CD4-positive, alpha-beta memory T cell (primary cell): ENCODE results near the gene NECAB2. TPM values are rescaled to one million over a fixed set of nuclear protein-coding genes. Genes with fewer than 3 reads are reported as not detected.

Source experiments
- CTCF ChIA-PET: fragments of 350-600 bp; sonication (Branson Sonifier 250); formaldehyde crosslinking; loops from one replicate; lab custom pipeline; 2021; ENCODE audit warnings: inconsistent platforms; ENCODE audit not compliant: partially characterized antibody; lab: Charles Lee
- POLR2A ChIA-PET: fragments of 350-600 bp; sonication (Branson Sonifier 250); formaldehyde crosslinking; loops from one replicate; lab custom pipeline; 2021; ENCODE audit not compliant: partially characterized antibody; lab: Charles Lee
- DNase-seq, 5 donors: peaks; one replicate each; pipeline versions ENCODE4 v3.0.0 to v3.0.0-alpha.2; 2020 to 2022; ENCODE audit warnings: mixed read lengths in 1 of 5
- H3K27ac ChIP-seq: one replicate; pipeline ENCODE4 v1.7.0; 2013; ENCODE audit warnings: low read depth, low read length
- H3K27me3 ChIP-seq: 2 replicates; pipeline ENCODE4 v1.7.0; 2013; ENCODE audit warnings: mild to moderate bottlenecking, low read length, moderate library complexity; ENCODE audit not compliant: insufficient read depth
- H3K36me3 ChIP-seq: 2 replicates; pipeline ENCODE4 v1.7.0; 2013; ENCODE audit warnings: mild to moderate bottlenecking, low read length, moderate library complexity; ENCODE audit not compliant: insufficient read depth
- H3K4me1 ChIP-seq: 2 replicates; pipeline ENCODE4 v1.7.0; 2013; ENCODE audit warnings: mild to moderate bottlenecking, low read length, moderate library complexity; ENCODE audit not compliant: insufficient read depth
- H3K4me3 ChIP-seq, 2 donors: one replicate each; pipeline ENCODE4 v1.7.0; 2013; ENCODE audit warnings: low read length in 2 of 2, mild to moderate bottlenecking in 1 of 2
- H3K9me3 ChIP-seq, 2 donors: one replicate each; pipeline ENCODE4 v1.7.0; 2013; ENCODE audit warnings: low read length in 2 of 2, control low read depth in 1 of 2; ENCODE audit not compliant: control insufficient read depth in 1 of 2
- H3K27ac Mint-ChIP-seq, 7 donors: one replicate each; pipeline ENCODE4 v1.8.0; 2020 to 2021; ENCODE audit warnings: mixed read lengths in 7 of 7, mild to moderate bottlenecking in 6 of 7, inconsistent platforms in 3 of 7, moderate library complexity in 3 of 7
- H3K27me3 Mint-ChIP-seq, 2 donors: one replicate each; pipeline ENCODE4 v1.8.0; 2020 to 2021; ENCODE audit warnings: mixed read lengths in 2 of 2
- H3K36me3 Mint-ChIP-seq, 2 donors: one replicate each; pipeline ENCODE4 v1.8.0; 2020 to 2021; ENCODE audit warnings: mixed read lengths in 2 of 2, inconsistent platforms in 1 of 2, mild to moderate bottlenecking in 1 of 2
- H3K4me1 Mint-ChIP-seq, 4 donors: one replicate each; pipeline ENCODE4 v1.8.0; 2020 to 2021; ENCODE audit warnings: mixed read lengths in 4 of 4, mild to moderate bottlenecking in 1 of 4
- H3K4me3 Mint-ChIP-seq, 8 donors: one replicate each; pipeline ENCODE4 v1.8.0; 2020 to 2021; ENCODE audit warnings: mixed read lengths in 8 of 8, mild to moderate bottlenecking in 7 of 8, moderate library complexity in 6 of 8, inconsistent platforms in 3 of 8
- H3K9me3 Mint-ChIP-seq, 8 donors: one replicate each; pipeline ENCODE4 v1.8.0; 2020 to 2021; ENCODE audit warnings: mixed read lengths in 8 of 8, mild to moderate bottlenecking in 5 of 8, inconsistent platforms in 3 of 8, moderate library complexity in 1 of 8
- intact Hi-C: fragments of 100-400 bp; cut with micrococcal nuclease; formaldehyde crosslinking; loops from one replicate; pipeline ENCODE4 v1.15.1; 2023
- polyA plus RNA-seq, 2 donors: library from polyadenylated mRNA; unstranded; fragments of 300-500 nt; fragmentation: Illumina TruSeq; gene quantifications; one replicate each; pipeline ENCODE4 v1.2.3, GENCODE V29; 2021
- total RNA-seq, 2 experiments: library from RNA; stranded (reverse); gene quantifications; one replicate each; pipeline ENCODE4 v1.2.3, GENCODE V29; 2021

The NECAB2 gene
- total and polyA plus RNA-seq, 4 experiments from 2014 or later, result not detected

GRCh38 chr16:83974475-83974874, 6.4 kb downstream of the NECAB2 start:
- H3K9me3 ChIP-seq, result no peaks in the 10 kb centered on the region
- Mint-ChIP-seq H3K27me3 (peaks cover 0 to 8% of the 10 kb centered on the region in 2 donors), H3K27ac (no peak overlapping the region), H3K36me3 (no peaks in the 10 kb centered on the region), H3K9me3 (peaks cover 0 to 12% (median 4%) of the 10 kb centered on the region in 8 donors), H3K4me1 (no peaks in the 10 kb centered on the region), H3K4me3 (no peak overlapping the region)
- H3K36me3 ChIP-seq, result no peaks in the 10 kb centered on the region
- no peak overlapping the region for H3K27ac ChIP-seq
- intact Hi-C loops, result no loop called here
- ChIA-PET POLR2A (no interaction called here), CTCF (no interaction called here)
- no peaks in the 10 kb centered on the region for H3K27me3 ChIP-seq
- H3K4me1 ChIP-seq, result no peaks in the 10 kb centered on the region
- no peak overlapping the region for H3K4me3 ChIP-seq
- no peak for DNase-seq

DNA sequence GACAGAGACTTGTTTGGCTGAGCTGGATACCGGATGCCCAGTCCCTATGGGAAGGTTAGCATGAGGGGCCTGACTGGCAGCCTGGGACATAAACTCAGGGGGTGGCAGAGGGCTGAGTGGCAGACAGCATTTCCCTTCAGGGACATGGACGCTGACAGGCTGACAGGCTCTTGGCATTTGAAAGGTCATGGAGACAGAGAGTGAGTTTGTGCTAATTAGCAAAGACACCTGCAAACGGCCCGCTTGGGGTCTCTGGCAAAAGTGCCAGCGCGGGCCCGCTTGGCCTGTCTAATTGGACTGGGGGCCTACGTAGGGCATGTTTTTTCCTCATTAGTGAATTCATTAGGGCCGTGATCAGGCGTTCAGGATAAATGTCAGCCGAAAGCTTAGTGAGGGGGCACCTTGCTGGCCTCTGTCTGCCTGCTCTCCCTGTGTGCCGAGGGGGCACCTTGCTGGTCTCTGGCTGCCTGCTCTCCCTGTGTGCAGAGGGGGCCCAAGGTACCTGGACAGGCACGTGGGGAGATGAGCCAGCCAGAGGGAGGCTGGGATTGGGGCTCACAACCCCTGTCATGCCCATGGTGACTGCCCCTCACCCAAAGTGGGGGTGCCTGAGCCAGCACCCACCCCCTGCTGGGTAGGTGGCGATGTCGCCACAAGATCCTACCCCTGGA, 7.7 kb downstream of the NECAB2 start:
- ChIA-PET POLR2A (no interaction called here), CTCF (no interaction called here)
- no peaks in the 10 kb centered on the region for H3K9me3 ChIP-seq
- H3K9me3 Mint-ChIP-seq, result peaks cover 0 to 15% (median 4%) of the 10 kb centered on the region in 8 donors
- no peaks in the 10 kb centered on the region for H3K4me1 Mint-ChIP-seq
- no peak overlapping the region for H3K4me3 Mint-ChIP-seq
- DNase-seq, result no peak
- intact Hi-C loops, result no loop called here
- no peaks in the 10 kb centered on the region for H3K4me1 ChIP-seq
- H3K27me3 Mint-ChIP-seq, result peaks cover 0 to 2% of the 10 kb centered on the region in 2 donors
- H3K27ac ChIP-seq, result no peak overlapping the region
- H3K36me3 Mint-ChIP-seq, result no peaks in the 10 kb centered on the region
- H3K27ac Mint-ChIP-seq, result peak overlapping the region in 1 of 7 donors; percentile 46
- H3K27me3 ChIP-seq, result no peaks in the 10 kb centered on the region
- H3K4me3 ChIP-seq, result no peak overlapping the region
- no peaks in the 10 kb centered on the region for H3K36me3 ChIP-seq

- Mint-ChIP-seq H3K9me3 (peaks cover 0 to 15% (median 4%) of the 10 kb centered on the region in 8 donors), H3K27ac (no peak overlapping the region), H3K36me3 (no peaks in the 10 kb centered on the region), H3K27me3 (peaks cover 0 to 2% of the 10 kb centered on the region in 2 donors), H3K4me1 (no peaks in the 10 kb centered on the region), H3K4me3 (no peak overlapping the region)
- POLR2A ChIA-PET, result no interaction called here
- Histone ChIP-seq H3K4me3 (no peak overlapping the region), H3K27ac (no peak overlapping the region), H3K36me3 (no peaks in the 10 kb centered on the region), H3K27me3 (no peaks in the 10 kb centered on the region), H3K4me1 (no peaks in the 10 kb centered on the region), H3K9me3 (no peaks in the 10 kb centered on the region)
- intact Hi-C loops, result no loop called here
- DNase-seq, result no peak
- CTCF ChIA-PET, result no interaction called here
Observed at GRCh38 chr16:83977056-83977815, 9.2 kb downstream of the NECAB2 start.

DNA sequence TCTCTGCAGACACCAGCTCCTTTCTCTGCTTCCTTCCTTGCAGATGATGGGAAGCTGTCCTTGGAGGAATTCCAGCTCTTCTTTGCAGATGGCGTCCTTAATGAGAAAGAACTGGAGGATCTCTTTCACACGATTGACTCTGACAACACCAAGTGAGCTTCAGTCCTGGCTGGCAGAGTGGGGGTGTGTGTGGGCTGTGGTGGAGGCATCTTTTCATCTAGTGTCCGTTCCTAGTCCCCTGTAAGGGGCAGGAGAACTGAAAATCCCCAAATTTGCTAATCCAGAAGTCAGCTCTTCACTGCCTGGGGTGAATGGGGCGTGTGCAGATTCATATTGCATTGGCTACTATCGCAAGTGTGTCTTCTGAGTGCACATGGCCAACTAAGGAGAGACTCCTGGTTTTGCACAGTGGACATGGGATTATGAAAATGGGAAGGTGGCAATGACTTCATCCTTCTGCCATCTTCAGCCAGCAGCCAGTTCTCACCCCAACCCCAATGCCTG, 10.4 kb downstream of the NECAB2 start:
- Histone ChIP-seq H3K4me3 (no peak overlapping the region), H3K9me3 (no peaks in the 10 kb centered on the region), H3K36me3 (no peaks in the 10 kb centered on the region), H3K4me1 (no peaks in the 10 kb centered on the region), H3K27ac (no peak overlapping the region), H3K27me3 (no peaks in the 10 kb centered on the region)
- no peaks in the 10 kb centered on the region for H3K27me3 Mint-ChIP-seq
- intact Hi-C loops, result no loop called here
- no peak for DNase-seq
- H3K4me3 Mint-ChIP-seq, result no peak overlapping the region
- H3K36me3 Mint-ChIP-seq, result no peaks in the 10 kb centered on the region
- H3K4me1 Mint-ChIP-seq, result no peaks in the 10 kb centered on the region
- H3K9me3 Mint-ChIP-seq, result peaks cover 0 to 15% (median 4%) of the 10 kb centered on the region in 8 donors
- POLR2A ChIA-PET, result no interaction called here
- CTCF ChIA-PET, result interaction anchor here (1.1 kb wide), 1 partner anchor 9 kb away, joined by 3 read pairs; no protein-coding TSS in a partner anchor
- no peak overlapping the region for H3K27ac Mint-ChIP-seq

GRCh38 chr16:83979441-83979840, 11.4 kb downstream of the NECAB2 start:
- CTCF ChIA-PET, result interaction anchor here (1.1 kb wide), 1 partner anchor 10 kb away, joined by 3 read pairs; no protein-coding TSS in a partner anchor
- H3K9me3 ChIP-seq, result no peaks in the 10 kb centered on the region
- Mint-ChIP-seq H3K4me1 (no peaks in the 10 kb centered on the region), H3K27me3 (no peaks in the 10 kb centered on the region), H3K9me3 (peaks cover 0 to 15% (median 4%) of the 10 kb centered on the region in 8 donors), H3K4me3 (no peak overlapping the region), H3K36me3 (no peaks in the 10 kb centered on the region), H3K27ac (no peak overlapping the region)
- POLR2A ChIA-PET, result no interaction called here
- H3K4me1 ChIP-seq, result no peaks in the 10 kb centered on the region
- H3K27ac ChIP-seq, result no peak overlapping the region
- DNase-seq, result no peak
- no peaks in the 10 kb centered on the region for H3K27me3 ChIP-seq
- intact Hi-C loops, result no loop called here
- no peak overlapping the region for H3K4me3 ChIP-seq
- no peaks in the 10 kb centered on the region for H3K36me3 ChIP-seq

DNA sequence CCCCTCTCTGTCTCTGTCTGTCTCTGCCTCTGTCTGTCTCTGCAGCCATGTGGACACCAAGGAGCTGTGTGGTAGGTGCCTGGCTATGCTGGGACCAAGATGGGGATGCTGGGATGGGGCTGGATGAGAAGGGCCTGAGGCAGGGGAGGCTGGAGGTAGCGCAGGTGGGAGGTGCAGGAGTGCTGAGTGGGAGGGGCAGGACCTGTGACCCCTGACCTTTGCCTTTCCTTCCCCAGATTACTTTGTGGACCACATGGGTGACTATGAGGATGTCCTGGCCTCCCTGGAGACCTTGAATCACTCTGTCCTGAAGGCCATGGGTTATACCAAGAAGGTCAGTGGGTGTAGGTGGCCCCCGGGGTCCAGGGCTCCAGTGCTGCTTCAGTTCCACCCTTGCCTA, 12.8 kb downstream of the NECAB2 start:
- H3K36me3 Mint-ChIP-seq, result no peaks in the 10 kb centered on the region
- no peak overlapping the region for H3K27ac Mint-ChIP-seq
- Histone ChIP-seq H3K9me3 (no peaks in the 10 kb centered on the region), H3K36me3 (no peaks in the 10 kb centered on the region), H3K27me3 (no peaks in the 10 kb centered on the region), H3K4me1 (no peaks in the 10 kb centered on the region), H3K27ac (no peak overlapping the region), H3K4me3 (no peak overlapping the region)
- H3K9me3 Mint-ChIP-seq, result peaks cover 0 to 15% (median 4%) of the 10 kb centered on the region in 8 donors
- intact Hi-C loops, result no loop called here
- ChIA-PET CTCF (interaction anchor here (1.4 kb wide), 1 partner anchor 82 kb away, joined by 3 read pairs; no protein-coding TSS in a partner anchor), POLR2A (no interaction called here)
- H3K4me3 Mint-ChIP-seq, result no peak overlapping the region
- H3K27me3 Mint-ChIP-seq, result no peaks in the 10 kb centered on the region
- DNase-seq, result no peak
- no peaks in the 10 kb centered on the region for H3K4me1 Mint-ChIP-seq

GRCh38 chr16:83981799-83982198, 13.8 kb downstream of the NECAB2 start:
- DNase-seq, result no peak
- Histone ChIP-seq H3K27me3 (no peaks in the 10 kb centered on the region), H3K4me3 (no peak overlapping the region), H3K4me1 (no peaks in the 10 kb centered on the region), H3K27ac (no peak overlapping the region), H3K9me3 (no peaks in the 10 kb centered on the region), H3K36me3 (no peaks in the 10 kb centered on the region)
- intact Hi-C loops, result no loop called here
- Mint-ChIP-seq H3K27ac (no peak overlapping the region), H3K27me3 (no peaks in the 10 kb centered on the region), H3K36me3 (no peaks in the 10 kb centered on the region), H3K9me3 (peaks cover 0 to 15% (median 4%) of the 10 kb centered on the region in 8 donors), H3K4me1 (no peaks in the 10 kb centered on the region), H3K4me3 (no peak overlapping the region)
- ChIA-PET POLR2A (no interaction called here), CTCF (interaction anchor here (1.4 kb wide), 1 partner anchor 81 kb away, joined by 3 read pairs; no protein-coding TSS in a partner anchor)
